CD4-positive, alpha-beta memory T cell (primary cell): ENCODE results near the gene PREB. TPM values are rescaled to one million over a fixed set of nuclear protein-coding genes. Genes with fewer than 3 reads are reported as not detected.

ENCODE experiments used
- CTCF ChIA-PET: fragments of 350-600 bp; sonication (Branson Sonifier 250); formaldehyde crosslinking; loops from one replicate; lab custom pipeline; 2021; ENCODE audit warnings: inconsistent platforms; ENCODE audit not compliant: partially characterized antibody; lab: Charles Lee
- POLR2A ChIA-PET: fragments of 350-600 bp; sonication (Branson Sonifier 250); formaldehyde crosslinking; loops from one replicate; lab custom pipeline; 2021; ENCODE audit not compliant: partially characterized antibody; lab: Charles Lee
- DNase-seq, 5 donors: peaks; one replicate each; pipeline versions ENCODE4 v3.0.0 to v3.0.0-alpha.2; 2020 to 2022; ENCODE audit warnings: mixed read lengths in 1 of 5
- H3K27ac ChIP-seq: one replicate; pipeline ENCODE4 v1.7.0; 2013; ENCODE audit warnings: low read depth, low read length
- H3K27me3 ChIP-seq: 2 replicates; pipeline ENCODE4 v1.7.0; 2013; ENCODE audit warnings: mild to moderate bottlenecking, low read length, moderate library complexity; ENCODE audit not compliant: insufficient read depth
- H3K36me3 ChIP-seq: 2 replicates; pipeline ENCODE4 v1.7.0; 2013; ENCODE audit warnings: mild to moderate bottlenecking, low read length, moderate library complexity; ENCODE audit not compliant: insufficient read depth
- H3K4me1 ChIP-seq: 2 replicates; pipeline ENCODE4 v1.7.0; 2013; ENCODE audit warnings: mild to moderate bottlenecking, low read length, moderate library complexity; ENCODE audit not compliant: insufficient read depth
- H3K4me3 ChIP-seq, 2 donors: one replicate each; pipeline ENCODE4 v1.7.0; 2013; ENCODE audit warnings: low read length in 2 of 2, mild to moderate bottlenecking in 1 of 2
- H3K9me3 ChIP-seq, 2 donors: one replicate each; pipeline ENCODE4 v1.7.0; 2013; ENCODE audit warnings: low read length in 2 of 2, control low read depth in 1 of 2; ENCODE audit not compliant: control insufficient read depth in 1 of 2
- H3K27ac Mint-ChIP-seq, 7 donors: one replicate each; pipeline ENCODE4 v1.8.0; 2020 to 2021; ENCODE audit warnings: mixed read lengths in 7 of 7, mild to moderate bottlenecking in 6 of 7, inconsistent platforms in 3 of 7, moderate library complexity in 3 of 7
- H3K27me3 Mint-ChIP-seq, 2 donors: one replicate each; pipeline ENCODE4 v1.8.0; 2020 to 2021; ENCODE audit warnings: mixed read lengths in 2 of 2
- H3K36me3 Mint-ChIP-seq, 2 donors: one replicate each; pipeline ENCODE4 v1.8.0; 2020 to 2021; ENCODE audit warnings: mixed read lengths in 2 of 2, inconsistent platforms in 1 of 2, mild to moderate bottlenecking in 1 of 2
- H3K4me1 Mint-ChIP-seq, 4 donors: one replicate each; pipeline ENCODE4 v1.8.0; 2020 to 2021; ENCODE audit warnings: mixed read lengths in 4 of 4, mild to moderate bottlenecking in 1 of 4
- H3K4me3 Mint-ChIP-seq, 8 donors: one replicate each; pipeline ENCODE4 v1.8.0; 2020 to 2021; ENCODE audit warnings: mixed read lengths in 8 of 8, mild to moderate bottlenecking in 7 of 8, moderate library complexity in 6 of 8, inconsistent platforms in 3 of 8
- H3K9me3 Mint-ChIP-seq, 8 donors: one replicate each; pipeline ENCODE4 v1.8.0; 2020 to 2021; ENCODE audit warnings: mixed read lengths in 8 of 8, mild to moderate bottlenecking in 5 of 8, inconsistent platforms in 3 of 8, moderate library complexity in 1 of 8
- intact Hi-C: fragments of 100-400 bp; cut with micrococcal nuclease; formaldehyde crosslinking; loops from one replicate; pipeline ENCODE4 v1.15.1; 2023
- polyA plus RNA-seq, 2 donors: library from polyadenylated mRNA; unstranded; fragments of 300-500 nt; fragmentation: Illumina TruSeq; gene quantifications; one replicate each; pipeline ENCODE4 v1.2.3, GENCODE V29; 2021
- total RNA-seq, 2 experiments: library from RNA; stranded (reverse); gene quantifications; one replicate each; pipeline ENCODE4 v1.2.3, GENCODE V29; 2021

The PREB gene
- total and polyA plus RNA-seq, 4 experiments from 2014 or later = 64.5 to 74.2 (median 65.4) TPM

DNA sequence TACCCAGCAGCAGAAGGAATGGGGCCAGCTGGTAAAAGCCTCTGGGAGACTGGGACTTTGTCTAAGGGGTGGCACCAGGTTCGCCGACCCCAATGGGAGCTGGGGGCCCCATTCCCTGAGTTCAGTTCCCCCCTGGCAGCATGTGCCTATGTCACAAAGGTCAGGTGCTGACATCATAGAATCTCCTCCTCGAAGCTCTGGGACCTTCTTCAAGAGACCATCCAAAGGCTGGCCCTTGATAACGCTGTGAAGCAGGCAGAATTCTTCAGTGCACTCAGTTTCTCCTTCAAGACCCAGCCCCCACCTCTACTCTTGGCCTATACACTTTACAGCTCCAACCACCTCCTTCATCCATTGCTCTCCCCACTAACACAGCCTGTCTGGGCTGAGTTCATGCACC, 4.9 kb upstream of the PREB start, which contains the start of gene PRR30:
PRR30 (minus strand) TSS at position 101 of the 400 bp plus-strand sequence. CDS start 1,081 bp downstream, outside the sequence.
- intact Hi-C loops = loop anchor here (10.0 kb wide), 1 partner anchor 635 kb away; the partner anchor contains the start of gene MRPL33
- Mint-ChIP-seq H3K4me3 (no peak within 1 kb of the TSS), H3K27me3 (peaks cover 0 to 2% of the 10 kb centered on the region in 2 donors), H3K27ac (no peak within 1 kb of the TSS), H3K36me3 (peaks cover 0 to 2% of the 10 kb centered on the region in 2 donors), H3K4me1 (peaks cover 0 to 10% (median 6%) of the 10 kb centered on the region in 4 donors), H3K9me3 (peaks cover 0 to 8% (median 2%) of the 10 kb centered on the region in 8 donors)
- DNase-seq = no peak
- ChIA-PET POLR2A (no interaction called here), CTCF (no interaction called here)
- Histone ChIP-seq H3K36me3 (no peaks in the 10 kb centered on the region), H3K4me3 (no peak within 1 kb of the TSS), H3K27ac (no peak within 1 kb of the TSS), H3K27me3 (no peaks in the 10 kb centered on the region), H3K4me1 (peaks cover 6% of the 10 kb centered on the region), H3K9me3 (no peaks in the 10 kb centered on the region)

DNA sequence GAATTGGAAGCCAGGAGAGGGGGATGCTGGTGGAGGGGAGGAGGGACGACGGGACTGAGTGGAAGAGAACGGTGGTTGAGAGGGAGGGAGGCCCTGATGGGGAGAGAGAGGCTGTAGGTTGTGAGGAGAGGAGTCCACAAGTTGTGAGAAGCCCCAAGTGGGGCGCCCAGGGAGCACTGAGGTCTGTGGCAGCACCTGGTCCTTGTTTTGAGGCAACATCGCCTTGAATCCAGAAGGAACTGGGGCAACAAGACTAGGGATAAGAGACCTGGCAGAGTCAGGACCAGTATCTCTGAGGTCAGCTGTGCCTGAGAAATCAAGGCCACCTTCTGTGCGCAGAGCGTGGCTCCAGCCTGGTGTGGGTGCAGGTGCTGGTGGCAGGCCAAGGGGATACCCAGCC, 3.7 kb upstream of the PREB start:
- Histone ChIP-seq H3K9me3 (no peaks in the 10 kb centered on the region), H3K27me3 (no peaks in the 10 kb centered on the region), H3K27ac (no peak overlapping the region), H3K36me3 (no peaks in the 10 kb centered on the region), H3K4me1 (peaks cover 15% of the 10 kb centered on the region), H3K4me3 (no peak overlapping the region)
- CTCF ChIA-PET = interaction anchor here (2.0 kb wide), 1 partner anchor 15 kb away, joined by 5 read pairs; the partner anchor contains the start of gene ABHD1
- DNase-seq = no peak
- intact Hi-C loops = loop anchor here (10.0 kb wide), 1 partner anchor 637 kb away; the partner anchor contains the start of gene MRPL33
- H3K36me3 Mint-ChIP-seq = peaks cover 0 to 9% of the 10 kb centered on the region in 2 donors
- peak overlapping the region in 1 of 7 donors; percentile 35 for H3K27ac Mint-ChIP-seq
- H3K9me3 Mint-ChIP-seq = peaks cover 0 to 5% (median under 1%) of the 10 kb centered on the region in 8 donors
- no peak overlapping the region for H3K4me3 Mint-ChIP-seq
- H3K4me1 Mint-ChIP-seq = peaks cover 6 to 20% (median 14%) of the 10 kb centered on the region in 4 donors
- peaks cover 0 to 1% of the 10 kb centered on the region in 2 donors for H3K27me3 Mint-ChIP-seq
- POLR2A ChIA-PET = interaction anchor here (0.7 kb wide), 1 partner anchor 15 kb away, joined by 3 read pairs; the partner anchor contains the start of gene ABHD1

GRCh38 chr2:27137322-27137935, 3.0 kb upstream of the PREB start:
- H3K9me3 ChIP-seq = no peaks in the 10 kb centered on the region
- H3K4me3 Mint-ChIP-seq = no peak overlapping the region
- H3K36me3 Mint-ChIP-seq = peaks cover 0 to 15% of the 10 kb centered on the region in 2 donors
- H3K4me1 ChIP-seq = peaks cover 22% of the 10 kb centered on the region
- no peak overlapping the region for H3K4me3 ChIP-seq
- POLR2A ChIA-PET = interaction anchor here (0.7 kb wide), 1 partner anchor 14 kb away, joined by 3 read pairs; the partner anchor contains the start of gene ABHD1
- no peak for DNase-seq
- no peak overlapping the region for H3K27ac Mint-ChIP-seq
- peaks cover 0 to 1% (median 0%) of the 10 kb centered on the region in 8 donors for H3K9me3 Mint-ChIP-seq
- no peak overlapping the region for H3K27ac ChIP-seq
- H3K27me3 ChIP-seq = no peaks in the 10 kb centered on the region
- H3K27me3 Mint-ChIP-seq = no peaks in the 10 kb centered on the region
- peaks cover 12 to 27% (median 21%) of the 10 kb centered on the region in 4 donors for H3K4me1 Mint-ChIP-seq
- intact Hi-C loops = loop anchor here (10.0 kb wide), 1 partner anchor 637 kb away; the partner anchor contains the start of gene MRPL33
- CTCF ChIA-PET = interaction anchor here (2.0 kb wide), 1 partner anchor 14 kb away, joined by 5 read pairs; the partner anchor contains the start of gene ABHD1
- H3K36me3 ChIP-seq = peaks cover under 1% of the 10 kb centered on the region

- H3K4me3 ChIP-seq = no peak overlapping the region
- DNase-seq = no peak
- no peaks in the 10 kb centered on the region for H3K9me3 ChIP-seq
- no peaks in the 10 kb centered on the region for H3K27me3 Mint-ChIP-seq
- H3K4me3 Mint-ChIP-seq = peak overlapping the region in 1 of 8 donors; percentile 35
- no peak overlapping the region for H3K27ac Mint-ChIP-seq
- H3K27ac ChIP-seq = no peak overlapping the region
- intact Hi-C loops = loop anchor here (10.0 kb wide), 1 partner anchor 638 kb away; the partner anchor contains the start of gene MRPL33
- H3K27me3 ChIP-seq = no peaks in the 10 kb centered on the region
- peaks cover 12 to 31% (median 22%) of the 10 kb centered on the region in 4 donors for H3K4me1 Mint-ChIP-seq
- H3K4me1 ChIP-seq = peaks cover 26% of the 10 kb centered on the region
- H3K36me3 Mint-ChIP-seq = peaks cover 0 to 18% of the 10 kb centered on the region in 2 donors
- CTCF ChIA-PET = interaction anchor here (2.0 kb wide), 1 partner anchor 13 kb away, joined by 5 read pairs; the partner anchor contains the start of gene ABHD1
- peaks cover 7% of the 10 kb centered on the region for H3K36me3 ChIP-seq
- POLR2A ChIA-PET = interaction anchor here (1.5 to 5.8 kb wide), 2 partner anchors 12 to 85 kb away, joined by 3 to 99 read pairs; partner anchors contain the start of genes ABHD1 and AGBL5
- H3K9me3 Mint-ChIP-seq = peaks cover 0 to 1% (median 0%) of the 10 kb centered on the region in 8 donors
Observed at GRCh38 chr2:27136751-27137150, 2.3 kb upstream of the PREB start.

DNA sequence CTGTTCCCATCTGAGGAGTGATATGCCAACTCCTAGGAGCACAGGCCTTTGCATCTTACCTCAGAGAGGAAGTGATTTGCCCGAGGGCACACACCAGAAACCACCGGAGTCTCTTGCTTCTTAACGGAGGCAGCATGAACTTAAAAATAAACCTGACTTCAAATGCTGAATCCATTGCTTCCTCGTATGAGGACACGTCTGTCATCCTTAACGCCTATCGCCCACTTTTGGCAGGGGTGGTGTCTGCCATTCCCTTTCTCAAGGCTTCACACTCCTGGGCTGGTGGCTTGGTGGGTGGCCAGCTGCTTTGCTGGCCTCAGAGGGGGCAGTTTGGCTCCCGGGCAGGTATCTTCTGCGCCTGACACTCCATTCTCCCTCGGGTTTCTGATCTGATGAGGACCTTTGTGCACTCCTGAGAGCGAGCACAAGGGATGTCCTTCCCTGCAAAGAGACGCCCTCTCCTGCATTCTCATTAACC, 1.1 kb upstream of the PREB start:
- Mint-ChIP-seq H3K36me3 (peaks cover 0 to 27% of the 10 kb centered on the region in 2 donors), H3K4me1 (peaks cover 12 to 36% (median 23%) of the 10 kb centered on the region in 4 donors), H3K9me3 (peaks cover 0 to 1% (median 0%) of the 10 kb centered on the region in 8 donors), H3K27ac (peak overlapping the region in 6 of 7 donors; percentile 53 to 97 (median 81)), H3K4me3 (peak overlapping the region; percentile 61 to 99 (median 94)), H3K27me3 (no peaks in the 10 kb centered on the region)
- ChIA-PET POLR2A (interaction anchor here (1.1 to 5.8 kb wide), 5 partner anchors 11 to 187 kb away, joined by 3 to 99 read pairs (median 6); partner anchors contain the start of genes ABHD1, AGBL5, MPV17 and OST4), CTCF (interaction anchor here (1.0 kb wide), 1 partner anchor 31 kb away, joined by 4 read pairs; no protein-coding TSS in a partner anchor)
- DNase-seq = no peak
- Histone ChIP-seq H3K9me3 (no peaks in the 10 kb centered on the region), H3K27me3 (no peaks in the 10 kb centered on the region), H3K27ac (no peak overlapping the region), H3K4me3 (no peak overlapping the region), H3K4me1 (peaks cover 26% of the 10 kb centered on the region), H3K36me3 (peaks cover 19% of the 10 kb centered on the region)
- intact Hi-C loops = loop anchor here (10.0 kb wide), 1 partner anchor 639 kb away; the partner anchor contains the start of gene MRPL33

- ChIA-PET CTCF (interaction anchor here (0.8 to 3.5 kb wide), 2 partner anchors 11 to 234 kb away, joined by 3 to 26 read pairs; partner anchors contain the start of gene ABHD1), POLR2A (interaction anchor here (1.0 to 5.8 kb wide), 11 partner anchors 10 to 275 kb away, joined by 3 to 99 read pairs (median 4); partner anchors contain the start of genes ABHD1, AGBL5, MPV17 and OST4)
- H3K9me3 ChIP-seq = no peaks in the 10 kb centered on the region
- H3K27ac Mint-ChIP-seq = peak overlapping the region; percentile 80 to 99 (median 98)
- intact Hi-C loops = loop anchor here (1.0 to 10.0 kb wide), 6 partner anchors 12 to 640 kb away; partner anchors contain the start of genes ABHD1, ATRAID, EIF2B4 and KHK
- no peaks in the 10 kb centered on the region for H3K27me3 Mint-ChIP-seq
- peak overlapping the region; percentile 92 to 99 (median 96) for H3K4me3 Mint-ChIP-seq
- H3K9me3 Mint-ChIP-seq = peaks cover 0 to 1% (median 0%) of the 10 kb centered on the region in 8 donors
- no peaks in the 10 kb centered on the region for H3K27me3 ChIP-seq
- peaks cover 23% of the 10 kb centered on the region for H3K36me3 ChIP-seq
- peaks cover 12 to 36% (median 23%) of the 10 kb centered on the region in 4 donors for H3K4me1 Mint-ChIP-seq
- H3K4me3 ChIP-seq = peak overlapping the region in 1 of 2 donors; percentile 89
- H3K36me3 Mint-ChIP-seq = peaks cover 3 to 33% of the 10 kb centered on the region in 2 donors
- H3K4me1 ChIP-seq = peaks cover 26% of the 10 kb centered on the region
- H3K27ac ChIP-seq = peak overlapping the region; percentile 92
- no peak for DNase-seq
Observed at GRCh38 chr2:27134781-27135477, 493 bp upstream of the PREB start.
